Measurements from ENCODE around the gene TRMT112. TPM values are rescaled to one million over a fixed set of nuclear protein-coding genes. Genes with fewer than 3 reads are reported as not detected.
A peak's percentile ranks its signal among the peaks of the same experiment; 100 is the strongest.

Gene TRMT112
- total and polyA plus RNA-seq, 2 of the 4 experiments (the other 2 are of a cell fraction) = 173 to 202 TPM

GRCh38 chr11:64268025-64268892, 49.1 kb downstream of the TRMT112 start (continued):
- no peak for TF ChIP-seq NFE2L2 (IDR thresholded peaks at IDR 0.05; ENCODE audit: low read depth, low read length)
- TF ChIP-seq BHLHE40 (IDR thresholded peaks at IDR 0.05; ENCODE audit: low read depth, low read length) = no peak
- no peak for TF ChIP-seq RAD21 (IDR thresholded peaks at IDR 0.05; ENCODE audit: low read length)

DNA sequence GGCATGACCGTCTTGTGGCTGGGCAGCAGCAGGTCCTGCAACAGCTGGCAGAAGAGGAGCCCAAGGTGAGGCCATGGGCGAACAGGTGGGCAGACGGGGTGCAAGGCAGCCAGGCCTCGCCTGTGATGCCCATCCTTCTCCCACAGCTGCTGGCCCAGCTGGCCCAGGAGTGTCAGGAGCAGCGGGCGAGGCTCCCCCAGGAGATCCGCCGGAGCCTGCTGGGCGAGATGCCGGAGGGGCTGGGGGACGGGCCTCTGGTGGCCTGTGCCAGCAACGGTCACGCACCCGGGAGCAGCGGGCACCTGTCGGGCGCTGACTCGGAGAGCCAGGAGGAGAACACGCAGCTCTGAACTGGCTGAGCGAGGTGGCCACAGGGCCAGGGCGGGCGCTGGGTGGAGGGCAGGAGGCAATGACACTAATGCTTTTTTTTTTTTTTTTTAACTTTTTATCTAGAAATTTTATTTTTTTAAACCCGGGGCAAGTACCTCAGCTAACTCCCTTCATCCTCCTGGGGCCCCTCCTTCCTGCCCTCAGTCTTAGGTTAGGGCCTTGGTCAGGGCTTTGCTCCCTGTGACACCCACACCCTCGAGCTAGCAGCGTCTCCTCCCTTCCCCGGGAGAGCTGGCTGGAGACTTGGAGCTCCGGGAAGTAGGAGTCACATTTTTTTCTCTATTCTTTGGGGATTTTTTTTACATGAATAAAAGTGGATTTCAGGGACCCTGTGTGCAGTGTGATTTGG, 50.0 kb downstream of the TRMT112 start:
- Histone ChIP-seq H2BK20ac (ENCODE audit: low read depth, low read length) (no peak overlapping the region), H4K20me1 (ENCODE audit: insufficient read depth, low read length) (no peaks in the 10 kb centered on the region; the same call in 1 of the 2 replicates), H3K4me2 (ENCODE audit: low read depth, low read length) (no peak overlapping the region), H2AFZ (replicated peaks; ENCODE audit: low read length, poor library complexity) (no peak overlapping the region), H3K27me3 (ENCODE audit: control insufficient read depth, insufficient read depth, low read length) (no peaks in the 10 kb centered on the region), H3K56ac (ENCODE audit: extremely low read depth, insufficient read depth, low read length) (no peak overlapping the region), H4K5ac (ENCODE audit: low read depth, low read length) (no peak overlapping the region), H3K36me3 (ENCODE audit: control insufficient read depth, insufficient read depth, low read length) (peaks cover 21% of the 10 kb centered on the region), H3K9ac (ENCODE audit: low read depth, low read length) (no peak overlapping the region), H3K9me1 (ENCODE audit: insufficient read depth, low read length) (0 out of 2 replicates have a peak, but pooled peaks cover 6% of the 10 kb centered on the region), H4K91ac (ENCODE audit: insufficient read depth, low read depth, low read length) (no peak overlapping the region), H3K79me1 (ENCODE audit: low read depth in 1 of 2, low read length in 2 of 2) (peaks cover 5 to 34% of the 10 kb centered on the region in 2 experiments), H2BK120ac (ENCODE audit: low read depth, low read length) (no peak overlapping the region), H2BK15ac (ENCODE audit: low read depth, low read length) (no peak overlapping the region), H3K23ac (ENCODE audit: low read depth, low read length) (no peak overlapping the region), H3K4me3 (ENCODE audit: insufficient read depth, low read depth, low read length) (no peak overlapping the region), H3K27ac (ENCODE audit: insufficient read depth, low read length) (no peak overlapping the region), H3K18ac (ENCODE audit: low read depth, low read length) (no peak overlapping the region), H2BK5ac (ENCODE audit: low read depth, low read length, poor library complexity, severe bottlenecking) (no peak overlapping the region), H3K4ac (ENCODE audit: low read depth, low read length) (no peak overlapping the region), H2AK5ac (ENCODE audit: low read depth, low read length) (peak overlapping the region; percentile 13; the same call in 1 of the 2 replicates), H2AK9ac (replicated peaks; ENCODE audit: low read depth, low read length, poor library complexity) (peak overlapping the region; percentile 90), H3K4me1 (ENCODE audit: control insufficient read depth, insufficient read depth, low read length) (peaks cover 20% of the 10 kb centered on the region), H4K8ac (ENCODE audit: low read depth in 2 of 2, low read length in 2 of 2) (no peak overlapping the region), H3K9me3 (ENCODE audit: control insufficient read depth, insufficient read depth, low read length) (no peaks in the 10 kb centered on the region), H3K14ac (replicated peaks; ENCODE audit: low read depth, low read length) (no peak overlapping the region)
- DNase-seq (no peak), ATAC-seq (ENCODE audit: low read depth) (no peak)
- TF ChIP-seq, protein P1, sequence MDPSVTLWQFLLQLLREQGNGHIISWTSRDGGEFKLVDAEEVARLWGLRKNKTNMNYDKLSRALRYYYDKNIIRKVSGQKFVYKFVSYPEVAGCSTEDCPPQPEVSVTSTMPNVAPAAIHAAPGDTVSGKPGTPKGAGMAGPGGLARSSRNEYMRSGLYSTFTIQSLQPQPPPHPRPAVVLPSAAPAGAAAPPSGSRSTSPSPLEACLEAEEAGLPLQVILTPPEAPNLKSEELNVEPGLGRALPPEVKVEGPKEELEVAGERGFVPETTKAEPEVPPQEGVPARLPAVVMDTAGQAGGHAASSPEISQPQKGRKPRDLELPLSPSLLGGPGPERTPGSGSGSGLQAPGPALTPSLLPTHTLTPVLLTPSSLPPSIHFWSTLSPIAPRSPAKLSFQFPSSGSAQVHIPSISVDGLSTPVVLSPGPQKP (IDR thresholded peaks at IDR 0.05; ENCODE audit: borderline replicate concordance, low read depth, low read length) = no peak
- TF ChIP-seq CHD1 (IDR thresholded peaks at IDR 0.05; ENCODE audit: low read depth, low read length) (no peak), MXI1 (IDR thresholded peaks at IDR 0.05; ENCODE audit: borderline replicate concordance, low read depth, low read length) (no peak), RCOR1 (IDR thresholded peaks at IDR 0.05; ENCODE audit: insufficient replicate concordance, low read length) (no peak), CEBPB (IDR thresholded peaks at IDR 0.05; ENCODE audit: low read depth, low read length) (no peak), FOS (IDR thresholded peaks at IDR 0.05; ENCODE audit: low read depth, low read length) (no peak)
- CTCF ChIA-PET = no interaction called here
- dilution Hi-C loops (cut with HindIII; ENCODE audit: low sequenced_read_pairs, unreplicated experiment) (no loop called here), intact Hi-C loops (cut with micrococcal nuclease) (no loop called here), in situ Hi-C loops (cut with MboI; ENCODE audit: low sequenced_read_pairs) (no loop called here)
- POLR2A ChIA-PET (ENCODE audit: unreplicated experiment) = interaction anchor here (1.2 kb wide), 1 partner anchor 18 kb away, joined by 3 read pairs; no protein-coding TSS in a partner anchor
- 94% methylated on average over 11 of the region's 27 CpGs; no CpG with 5 or more reads in 1 of the 2 experiments for WGBS, 2 experiments (ENCODE audit: extremely low coverage in 2 of 2, insufficient read length in 1 of 2)
- no TSS peak for BruUV-seq (replicated peaks)

All from IMR-90 (cell line).